ENCODE data around the gene MAP3K14.

DNA sequence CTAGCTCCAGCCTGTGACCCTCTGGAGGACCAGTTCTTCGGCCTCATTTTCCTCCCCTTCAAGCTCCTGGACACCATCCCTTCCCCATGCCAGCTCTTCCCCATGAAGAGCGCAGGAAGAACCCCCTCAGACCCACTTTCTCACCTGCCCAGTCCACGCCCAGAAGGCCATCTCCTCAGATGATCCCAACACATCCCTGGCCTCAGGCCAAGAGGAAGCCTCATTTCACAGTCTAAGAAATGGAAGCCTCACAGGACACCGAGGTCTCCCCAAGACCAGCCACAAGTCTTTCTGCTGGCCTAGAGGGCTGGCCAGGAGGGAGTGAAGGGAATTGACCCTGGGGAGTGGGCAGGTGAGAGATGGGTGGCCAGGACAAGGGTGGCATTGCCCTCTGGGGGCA lies 62.9 kb downstream of the MAP3K14 start:
- TF ChIP-seq, protein P1, sequence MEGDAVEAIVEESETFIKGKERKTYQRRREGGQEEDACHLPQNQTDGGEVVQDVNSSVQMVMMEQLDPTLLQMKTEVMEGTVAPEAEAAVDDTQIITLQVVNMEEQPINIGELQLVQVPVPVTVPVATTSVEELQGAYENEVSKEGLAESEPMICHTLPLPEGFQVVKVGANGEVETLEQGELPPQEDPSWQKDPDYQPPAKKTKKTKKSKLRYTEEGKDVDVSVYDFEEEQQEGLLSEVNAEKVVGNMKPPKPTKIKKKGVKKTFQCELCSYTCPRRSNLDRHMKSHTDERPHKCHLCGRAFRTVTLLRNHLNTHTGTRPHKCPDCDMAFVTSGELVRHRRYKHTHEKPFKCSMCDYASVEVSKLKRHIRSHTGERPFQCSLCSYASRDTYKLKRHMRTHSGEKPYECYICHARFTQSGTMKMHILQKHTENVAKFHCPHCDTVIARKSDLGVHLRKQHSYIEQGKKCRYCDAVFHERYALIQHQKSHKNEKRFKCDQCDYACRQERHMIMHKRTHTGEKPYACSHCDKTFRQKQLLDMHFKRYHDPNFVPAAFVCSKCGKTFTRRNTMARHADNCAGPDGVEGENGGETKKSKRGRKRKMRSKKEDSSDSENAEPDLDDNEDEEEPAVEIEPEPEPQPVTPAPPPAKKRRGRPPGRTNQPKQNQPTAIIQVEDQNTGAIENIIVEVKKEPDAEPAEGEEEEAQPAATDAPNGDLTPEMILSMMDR (IDR thresholded peaks at IDR 0.05; ENCODE audit: low read depth, low read length), result no peak
- TF ChIP-seq EZH2phosphoT487 (IDR thresholded peaks at IDR 0.05; ENCODE audit: low read depth), result no peak
